ENCODE data around the gene RPL3.

RPL3 gene

DNA sequence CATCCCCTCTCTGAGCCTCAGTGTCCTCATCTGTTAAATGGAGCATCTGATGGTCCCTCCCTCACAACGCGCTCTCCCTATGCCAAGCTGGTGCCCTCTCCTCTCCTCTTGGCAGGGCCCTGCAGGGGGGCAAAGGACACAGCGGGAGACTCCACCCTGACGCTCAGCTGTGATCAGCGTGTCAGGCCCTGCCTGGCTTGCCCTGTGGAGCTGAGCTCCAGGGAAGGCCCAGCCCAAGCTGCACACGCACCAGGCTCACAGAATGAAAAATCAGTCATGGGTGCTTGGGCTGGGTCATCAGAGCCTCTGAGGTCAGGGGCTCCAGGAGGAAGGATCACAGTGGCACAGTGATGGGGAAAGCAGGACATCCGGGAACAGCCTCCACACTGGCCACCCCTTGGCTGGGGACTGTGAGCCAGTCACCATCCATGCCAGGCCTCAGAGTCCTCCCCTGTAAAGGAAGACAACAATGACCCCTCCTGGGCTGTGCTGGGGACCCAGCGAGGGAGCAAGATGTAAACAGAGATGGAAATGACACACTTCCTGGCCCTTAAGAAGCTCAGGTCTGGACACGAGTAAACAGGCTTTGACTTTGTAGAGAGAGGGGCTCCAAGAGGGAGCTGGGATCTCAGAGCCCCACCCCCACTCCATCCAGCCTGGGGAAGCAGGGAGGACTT lies 36.6 kb downstream of the RPL3 start:
- DNase-seq (ENCODE audit: low read depth, low spot score), result no peak

DNA sequence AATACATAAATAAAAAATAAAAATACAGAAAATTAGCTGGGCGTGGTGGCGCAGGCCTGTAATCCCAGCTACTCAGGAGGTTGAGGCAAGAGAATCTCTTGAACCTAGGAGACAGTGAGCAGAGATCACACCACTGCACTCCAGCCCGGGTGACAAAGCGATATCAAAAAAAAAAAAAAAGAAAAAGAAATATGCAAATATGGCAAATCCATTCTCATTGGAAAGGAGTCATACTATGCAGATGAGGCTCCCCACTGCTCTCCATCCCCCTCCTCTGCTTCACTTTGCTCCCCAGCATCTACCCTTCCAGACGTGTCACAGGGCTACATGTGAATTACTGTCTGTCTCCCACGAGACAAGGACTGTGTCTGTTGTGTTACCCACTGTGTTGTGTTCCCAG lies 38.3 kb downstream of the RPL3 start:
- DNase-seq (ENCODE audit: low read depth, low spot score), result no peak

GRCh38 chr22:39280250-39280649 lies 39.2 kb downstream of the RPL3 start:
- no peak for DNase-seq (ENCODE audit: low read depth, low spot score)

- no peak for DNase-seq (ENCODE audit: low read depth, low spot score)
These were observed 40.1 kb downstream of the RPL3 start for GRCh38 chr22:39279170-39279850.

DNA sequence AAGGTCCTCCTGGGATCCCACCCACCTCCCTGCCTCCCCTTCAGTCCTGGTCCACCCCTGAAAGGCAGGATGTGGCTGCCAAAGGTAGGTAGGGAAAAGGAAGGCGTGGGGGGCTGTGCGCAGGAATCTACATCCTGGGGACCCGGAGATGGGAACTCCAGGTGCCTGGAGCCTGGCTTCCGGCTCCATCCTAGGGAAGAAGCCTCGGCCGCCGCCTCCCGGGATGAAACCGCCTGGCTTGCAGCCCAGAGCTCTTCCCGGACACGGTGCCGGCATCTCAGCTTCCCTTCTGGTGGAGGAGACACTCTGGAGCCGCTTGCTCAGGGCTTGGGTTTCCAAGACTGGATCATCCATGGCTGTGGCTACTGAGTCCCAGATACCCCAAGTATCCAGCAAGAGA lies 41.4 kb downstream of the RPL3 start:
- no peak for DNase-seq (ENCODE audit: low read depth, low spot score)

DNA sequence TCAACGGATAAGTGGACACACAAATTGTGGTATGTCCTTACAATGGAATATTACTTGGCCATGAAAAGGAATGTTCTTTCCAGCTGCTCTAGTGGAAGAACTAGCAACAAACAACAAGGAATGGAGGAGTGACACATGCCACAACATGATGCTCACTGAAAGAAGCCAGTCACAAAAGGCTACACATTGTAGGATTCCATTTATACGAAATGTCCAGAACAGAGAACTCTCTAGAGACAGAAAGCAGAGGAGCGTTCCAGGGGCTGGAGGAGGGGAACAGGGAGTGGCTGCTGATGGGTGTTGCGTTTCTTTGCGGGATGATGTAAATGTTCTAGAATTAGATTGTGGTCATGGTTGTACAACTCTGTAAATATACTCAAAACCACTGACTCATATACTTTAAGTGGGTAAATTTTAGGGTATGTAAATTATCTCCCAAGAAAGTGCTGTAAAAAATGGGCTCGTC lies 42.2 kb downstream of the RPL3 start:
- no peak for DNase-seq (ENCODE audit: low read depth, low spot score)

GRCh38 chr22:39276440-39277141 lies 42.8 kb downstream of the RPL3 start:
- no peak for DNase-seq (ENCODE audit: low read depth, low spot score)

- DNase-seq (ENCODE audit: low read depth, low spot score), result no peak
These were observed 43.5 kb downstream of the RPL3 start for GRCh38 chr22:39275814-39276439.

DNA sequence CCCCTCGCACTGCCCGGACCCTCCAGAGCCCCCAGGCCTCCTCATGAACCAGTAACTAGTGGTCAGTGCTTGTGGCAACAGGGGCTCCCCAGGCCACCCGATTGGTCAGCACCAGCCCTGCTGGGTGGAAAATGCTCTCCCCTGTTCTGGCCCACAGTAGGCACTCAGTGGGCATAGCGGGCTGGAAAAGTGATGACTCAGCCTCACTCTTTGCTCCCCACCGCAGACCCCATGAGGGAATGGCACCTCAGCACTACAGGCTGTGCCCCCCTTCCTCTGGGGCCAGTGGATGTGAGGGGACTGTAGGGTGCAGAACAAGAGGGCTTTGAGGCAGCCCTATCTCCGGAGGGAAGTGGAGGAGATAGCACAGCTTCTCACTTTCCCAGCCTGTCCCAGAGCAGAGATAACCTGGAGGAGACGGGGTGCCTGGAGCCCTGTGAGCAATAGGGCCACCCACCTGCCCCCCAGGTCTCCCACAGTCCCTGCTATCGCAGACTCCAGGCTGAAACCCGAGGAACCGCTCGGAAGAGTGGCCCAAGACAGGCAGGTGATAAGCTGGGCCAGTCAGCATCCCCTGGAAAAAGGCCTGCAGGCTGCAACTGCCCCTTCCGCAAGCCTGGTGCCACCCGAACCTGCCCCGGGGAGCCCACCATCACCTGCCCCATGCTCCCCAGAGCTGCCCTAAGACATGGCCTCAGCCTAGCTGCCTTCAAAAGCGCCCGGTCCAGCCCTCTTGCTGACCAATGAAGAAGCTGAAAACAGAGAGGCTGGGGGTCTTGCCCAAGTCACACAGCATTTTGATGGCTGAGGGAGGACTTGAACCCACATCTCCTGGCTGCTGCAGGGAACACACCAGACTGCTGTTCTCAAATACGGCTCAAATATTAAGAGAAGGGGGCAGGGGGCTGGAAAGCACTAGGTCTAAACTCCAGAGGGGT lies 45.2 kb downstream of the RPL3 start:
- no peak for DNase-seq (ENCODE audit: low read depth, low spot score)

GRCh38 chr22:39270792-39271191 lies 48.6 kb downstream of the RPL3 start:
- DNase-seq (ENCODE audit: low read depth, low spot score), result no peak

- DNase-seq (ENCODE audit: low read depth, low spot score), result no peak
These were observed 49.1 kb downstream of the RPL3 start for GRCh38 chr22:39270280-39270679.

- no peak for DNase-seq (ENCODE audit: low read depth, low spot score)
These were observed 50.2 kb downstream of the RPL3 start for GRCh38 chr22:39269095-39269790.

DNA sequence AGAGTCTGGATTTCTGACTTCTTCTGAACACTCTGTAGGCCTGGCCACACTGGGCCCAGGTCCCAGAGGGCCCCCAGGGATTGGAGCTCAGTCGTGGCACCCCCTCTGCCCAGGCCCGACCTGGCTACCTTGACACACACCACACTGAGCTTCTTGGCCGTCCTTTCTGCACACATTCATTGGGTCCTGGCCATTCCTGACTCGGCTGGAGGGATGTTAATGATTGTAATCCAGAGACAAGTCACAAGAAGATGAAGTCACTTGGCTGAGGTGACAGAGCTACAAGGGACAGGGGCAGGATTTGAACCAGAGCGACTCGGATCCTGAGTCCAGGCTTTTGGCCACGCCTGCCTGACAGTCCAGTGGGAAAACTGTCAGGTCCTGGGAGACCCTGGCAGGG lies 50.8 kb downstream of the RPL3 start:
- DNase-seq (ENCODE audit: low read depth, low spot score), result no peak

GRCh38 chr22:39267974-39268373 lies 51.4 kb downstream of the RPL3 start:
- no peak for DNase-seq (ENCODE audit: low read depth, low spot score)

- no peak for DNase-seq (ENCODE audit: low read depth, low spot score)
These were observed 52.9 kb downstream of the RPL3 start for GRCh38 chr22:39266398-39267030.

GRCh38 chr22:39265143-39265886 lies 54.1 kb downstream of the RPL3 start:
- no peak for DNase-seq (ENCODE audit: low read depth, low spot score)

GRCh38 chr22:39264349-39265038 lies 54.9 kb downstream of the RPL3 start:
- no peak for DNase-seq (ENCODE audit: low read depth, low spot score)

- DNase-seq (ENCODE audit: low read depth, low spot score), result no peak
These were observed 55.6 kb downstream of the RPL3 start for GRCh38 chr22:39263626-39264348.
